ENCODE measurements around the gene SPNS1.
A peak's percentile ranks its signal among the peaks of the same experiment; 100 is the strongest.
"Not testable (repeated sequence)": the region's sequence is repeated elsewhere in the genome, so short reads cannot be mapped to it uniquely, and the experiment has no call there.

The SPNS1 gene, protein sequence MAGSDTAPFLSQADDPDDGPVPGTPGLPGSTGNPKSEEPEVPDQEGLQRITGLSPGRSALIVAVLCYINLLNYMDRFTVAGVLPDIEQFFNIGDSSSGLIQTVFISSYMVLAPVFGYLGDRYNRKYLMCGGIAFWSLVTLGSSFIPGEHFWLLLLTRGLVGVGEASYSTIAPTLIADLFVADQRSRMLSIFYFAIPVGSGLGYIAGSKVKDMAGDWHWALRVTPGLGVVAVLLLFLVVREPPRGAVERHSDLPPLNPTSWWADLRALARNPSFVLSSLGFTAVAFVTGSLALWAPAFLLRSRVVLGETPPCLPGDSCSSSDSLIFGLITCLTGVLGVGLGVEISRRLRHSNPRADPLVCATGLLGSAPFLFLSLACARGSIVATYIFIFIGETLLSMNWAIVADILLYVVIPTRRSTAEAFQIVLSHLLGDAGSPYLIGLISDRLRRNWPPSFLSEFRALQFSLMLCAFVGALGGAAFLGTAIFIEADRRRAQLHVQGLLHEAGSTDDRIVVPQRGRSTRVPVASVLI

GRCh38 chr16:28974437-28975157 is at the start of gene SPNS1:
Gene SPNS1, plus strand, starts transcription at chr16:28974778. Its CDS starts 374 bp downstream, at chr16:28975152.
- TF ChIP-seq, protein P1, sequence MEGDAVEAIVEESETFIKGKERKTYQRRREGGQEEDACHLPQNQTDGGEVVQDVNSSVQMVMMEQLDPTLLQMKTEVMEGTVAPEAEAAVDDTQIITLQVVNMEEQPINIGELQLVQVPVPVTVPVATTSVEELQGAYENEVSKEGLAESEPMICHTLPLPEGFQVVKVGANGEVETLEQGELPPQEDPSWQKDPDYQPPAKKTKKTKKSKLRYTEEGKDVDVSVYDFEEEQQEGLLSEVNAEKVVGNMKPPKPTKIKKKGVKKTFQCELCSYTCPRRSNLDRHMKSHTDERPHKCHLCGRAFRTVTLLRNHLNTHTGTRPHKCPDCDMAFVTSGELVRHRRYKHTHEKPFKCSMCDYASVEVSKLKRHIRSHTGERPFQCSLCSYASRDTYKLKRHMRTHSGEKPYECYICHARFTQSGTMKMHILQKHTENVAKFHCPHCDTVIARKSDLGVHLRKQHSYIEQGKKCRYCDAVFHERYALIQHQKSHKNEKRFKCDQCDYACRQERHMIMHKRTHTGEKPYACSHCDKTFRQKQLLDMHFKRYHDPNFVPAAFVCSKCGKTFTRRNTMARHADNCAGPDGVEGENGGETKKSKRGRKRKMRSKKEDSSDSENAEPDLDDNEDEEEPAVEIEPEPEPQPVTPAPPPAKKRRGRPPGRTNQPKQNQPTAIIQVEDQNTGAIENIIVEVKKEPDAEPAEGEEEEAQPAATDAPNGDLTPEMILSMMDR (IDR thresholded peaks at IDR 0.05; ENCODE audit: insufficient read depth, low read length, poor library complexity, severe bottlenecking) = no peak
- peak within 1 kb of the TSS; percentile 73 for H3K4me3 ChIP-seq (replicated peaks; ENCODE audit: low read depth, low read length)
- DNase-seq (ENCODE audit: extremely low read depth, insufficient read length) = peak; percentile 94
- peaks cover 7% of the 10 kb centered on the region for H3K36me3 ChIP-seq (ENCODE audit: control insufficient read depth, insufficient read depth, low read length)
- H3K27me3 ChIP-seq (replicated peaks; ENCODE audit: control insufficient read depth, insufficient read depth, low read length) = no peaks in the 10 kb centered on the region

DNA sequence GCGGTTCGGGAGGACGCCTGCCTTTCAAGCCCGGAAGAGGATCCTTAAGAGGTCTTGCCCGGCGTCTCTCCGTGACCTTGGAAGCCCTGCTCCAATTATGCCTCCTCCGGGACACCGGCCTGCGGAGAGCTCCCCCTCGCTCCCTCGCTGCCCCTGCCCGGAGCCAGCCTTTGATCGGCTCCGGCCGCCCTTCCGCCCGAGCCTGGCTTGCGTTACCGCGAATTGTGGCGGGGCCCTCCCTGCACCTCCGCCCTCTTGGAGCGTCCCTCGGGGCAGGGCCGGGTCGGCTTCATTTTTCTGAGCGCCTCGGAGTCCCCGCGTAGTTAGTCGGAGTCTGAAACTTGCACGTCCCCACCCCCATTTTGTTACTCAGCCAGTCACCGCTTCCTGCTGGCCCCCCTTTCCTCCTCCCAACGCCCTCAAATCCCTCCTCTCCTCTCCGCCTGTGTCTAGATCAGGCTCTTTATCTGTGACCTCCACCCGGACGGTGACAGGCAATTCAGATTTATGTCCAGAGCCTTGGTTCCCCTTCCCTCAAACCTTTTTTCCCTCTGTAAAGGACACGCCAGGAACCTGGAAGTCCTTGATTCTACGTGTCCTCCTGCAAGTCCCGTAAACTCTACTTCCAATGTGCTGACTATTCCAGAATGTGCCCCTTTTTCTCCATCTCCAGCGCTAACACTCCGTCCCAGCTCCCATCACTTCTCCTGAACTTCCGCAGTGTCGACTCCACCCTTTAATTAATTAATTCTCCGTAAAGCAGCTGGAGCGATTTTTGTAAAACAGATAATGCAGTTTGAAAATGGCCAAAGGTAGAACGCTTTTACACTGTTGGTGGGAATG is 49.0 kb upstream of the SPNS1 start:
- H3K36me3 ChIP-seq (ENCODE audit: control insufficient read depth, insufficient read depth, low read length) = peaks cover 2% of the 10 kb centered on the region; the same call in 1 of the 2 replicates
- no peaks in the 10 kb centered on the region for H3K27me3 ChIP-seq (replicated peaks; ENCODE audit: control insufficient read depth, insufficient read depth, low read length)
- DNase-seq (ENCODE audit: extremely low read depth, insufficient read length) = peak; percentile 89
- TF ChIP-seq, protein P1 (IDR thresholded peaks at IDR 0.05; ENCODE audit: insufficient read depth, low read length, poor library complexity, severe bottlenecking) = no peak
- peak overlapping the region; percentile 72 for H3K4me3 ChIP-seq (replicated peaks; ENCODE audit: low read depth, low read length)

- H3K36me3 ChIP-seq (ENCODE audit: control insufficient read depth, insufficient read depth, low read length); H3K27me3 ChIP-seq (replicated peaks; ENCODE audit: control insufficient read depth, insufficient read depth, low read length); DNase-seq (ENCODE audit: extremely low read depth, insufficient read length): not testable (repeated sequence)
- H3K4me3 ChIP-seq (replicated peaks; ENCODE audit: low read depth, low read length) = peak overlapping the region; percentile 72
These were observed 48.3 kb upstream of the SPNS1 start for GRCh38 chr16:28926284-28926683.

GRCh38 chr16:28927815-28928214 is 46.8 kb upstream of the SPNS1 start:
- no peak overlapping the region for H3K4me3 ChIP-seq (replicated peaks; ENCODE audit: low read depth, low read length)
- TF ChIP-seq, protein P1 (IDR thresholded peaks at IDR 0.05; ENCODE audit: insufficient read depth, low read length, poor library complexity, severe bottlenecking) = no peak
- H3K36me3 ChIP-seq (ENCODE audit: control insufficient read depth, insufficient read depth, low read length) = no peaks in the 10 kb centered on the region
- no peak for DNase-seq (ENCODE audit: extremely low read depth, insufficient read length)
- H3K27me3 ChIP-seq (replicated peaks; ENCODE audit: control insufficient read depth, insufficient read depth, low read length) = no peaks in the 10 kb centered on the region

DNA sequence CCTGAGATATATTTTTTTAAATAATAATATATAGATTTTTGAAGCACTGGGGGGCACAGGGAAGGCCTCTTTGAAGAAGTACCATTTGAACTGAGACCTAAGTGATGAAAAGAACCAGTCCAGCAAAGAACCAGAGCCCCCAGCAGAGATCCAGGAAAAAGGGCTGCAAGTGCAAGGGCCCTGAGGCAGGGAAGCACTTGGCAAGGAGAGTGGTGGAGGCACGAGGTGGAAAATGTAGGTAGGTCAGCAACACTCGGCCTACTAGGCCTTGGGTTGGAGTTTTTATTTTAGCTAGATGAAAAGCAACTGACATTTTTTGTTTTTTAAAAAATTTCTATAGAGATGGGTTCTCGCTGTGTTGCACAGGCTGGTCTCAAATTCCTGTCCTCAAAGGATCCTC is 44.4 kb upstream of the SPNS1 start:
- Histone ChIP-seq H3K27me3 (replicated peaks; ENCODE audit: control insufficient read depth, insufficient read depth, low read length) (no peaks in the 10 kb centered on the region), H3K36me3 (ENCODE audit: control insufficient read depth, insufficient read depth, low read length) (peaks cover 9% of the 10 kb centered on the region), H3K4me3 (replicated peaks; ENCODE audit: low read depth, low read length) (no peak overlapping the region)
- TF ChIP-seq, protein P1 (IDR thresholded peaks at IDR 0.05; ENCODE audit: insufficient read depth, low read length, poor library complexity, severe bottlenecking) = no peak
- DNase-seq (ENCODE audit: extremely low read depth, insufficient read length) = no peak
